Skeletal muscle tissue (tissue), 4 donors: ENCODE results near the gene C5. TPM values are rescaled to one million over a fixed set of nuclear protein-coding genes. Genes with fewer than 3 reads are reported as not detected.

ENCODE experiments used
- H3K27ac ChIP-seq: one replicate; pipeline ENCODE4 v1.7.0; 2013; ENCODE audit warnings: mild to moderate bottlenecking, low read depth, low read length, inconsistent platforms
- H3K27me3 ChIP-seq, 3 donors: one replicate each; pipeline ENCODE4 v1.7.0; 2013; ENCODE audit warnings: low read length in 3 of 3; ENCODE audit not compliant: control insufficient read depth in 3 of 3, insufficient read depth in 3 of 3
- H3K36me3 ChIP-seq, 3 donors: one replicate each; pipeline ENCODE4 v1.7.0; 2013; ENCODE audit warnings: low read length in 3 of 3; ENCODE audit not compliant: control insufficient read depth in 3 of 3, insufficient read depth in 3 of 3
- H3K4me1 ChIP-seq, 3 donors: one replicate each; pipeline ENCODE4 v1.7.0; 2013; ENCODE audit warnings: low read length in 3 of 3, mild to moderate bottlenecking in 3 of 3; ENCODE audit not compliant: control insufficient read depth in 3 of 3, insufficient read depth in 3 of 3
- H3K4me3 ChIP-seq, 3 donors: one replicate each; pipeline ENCODE4 v1.7.0; 2013; ENCODE audit warnings: low read length in 3 of 3
- H3K9ac ChIP-seq, 3 donors: one replicate each; pipeline ENCODE4 v1.7.0; 2013; ENCODE audit warnings: low read length in 3 of 3, mild to moderate bottlenecking in 3 of 3, moderate library complexity in 2 of 3, low read depth in 1 of 3
- H3K9me3 ChIP-seq, 3 donors: one replicate each; pipeline ENCODE4 v1.7.0; 2013; ENCODE audit warnings: low read length in 3 of 3; ENCODE audit not compliant: control insufficient read depth in 3 of 3
- total RNA-seq: library from RNA; depleted of rRNA; stranded (reverse); fragments of >200 nt; gene quantifications from one replicate; pipeline ENCODE4 v1.2.3, GENCODE V29; 2014
- donor health status: Osteomylitis.

Gene C5
- total RNA-seq, 1 donor from 2014 or later, result 9.9 TPM

GRCh38 chr9:120904061-120904977 is 145.8 kb downstream of the C5 start:
- H3K4me1 ChIP-seq, result no peaks in the 10 kb centered on the region
- no peak overlapping the region for H3K9ac ChIP-seq
- H3K36me3 ChIP-seq, result peaks cover 0 to 4% (median 0%) of the 10 kb centered on the region in 3 donors
- H3K27me3 ChIP-seq, result peaks cover 0 to 3% (median 0%) of the 10 kb centered on the region in 3 donors
- no peak overlapping the region for H3K4me3 ChIP-seq
- no peaks in the 10 kb centered on the region for H3K9me3 ChIP-seq
- H3K27ac ChIP-seq, result no peak overlapping the region

DNA sequence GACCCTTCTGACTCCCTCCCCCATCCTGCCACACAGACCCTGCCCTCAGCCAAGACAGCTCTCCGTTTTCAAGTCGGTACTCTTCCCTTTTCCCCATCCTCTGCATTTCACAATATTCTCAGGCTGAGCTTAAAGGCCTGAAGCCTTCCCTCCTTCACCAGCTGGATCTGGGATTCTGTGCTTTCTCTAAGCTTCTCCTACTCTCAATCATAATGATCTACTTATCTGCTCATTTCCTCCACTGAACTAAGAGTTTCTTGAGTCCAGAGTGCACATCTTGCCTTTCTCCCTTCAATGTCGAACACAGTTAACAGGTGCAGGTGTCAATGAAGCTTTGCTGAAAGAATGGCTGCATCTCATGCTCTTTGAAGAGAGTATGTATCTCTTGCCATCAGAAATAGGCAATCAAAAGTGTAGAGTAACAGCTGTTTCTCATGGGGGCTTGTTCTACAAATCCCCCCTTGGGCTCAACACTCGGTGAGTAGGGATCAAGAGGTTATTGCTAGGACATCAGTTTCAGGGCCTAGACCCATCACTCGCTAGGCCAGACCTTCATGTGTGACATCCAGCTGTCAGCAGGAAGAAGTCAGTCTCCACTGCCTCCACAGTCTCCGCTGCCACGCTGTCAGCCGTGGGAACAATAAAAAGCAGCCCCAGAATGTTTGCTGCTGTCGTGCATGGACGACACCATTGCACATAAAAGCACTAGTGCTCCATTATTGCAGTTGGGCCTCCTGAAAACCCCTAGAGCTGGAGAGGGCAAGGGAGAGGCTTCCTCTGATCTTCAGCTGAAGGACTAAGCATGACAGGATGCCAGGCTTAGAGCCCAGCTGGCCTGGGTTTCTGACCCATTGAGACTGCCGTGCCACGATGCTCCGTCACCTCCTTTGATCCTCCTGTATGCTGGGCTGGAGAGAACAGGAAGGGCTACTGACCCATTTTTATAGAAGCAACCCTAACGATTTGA is 147.2 kb downstream of the C5 start:
- no peak overlapping the region for H3K9ac ChIP-seq
- H3K9me3 ChIP-seq, result no peaks in the 10 kb centered on the region
- H3K27me3 ChIP-seq, result peaks cover 0 to 3% (median 0%) of the 10 kb centered on the region in 3 donors
- no peaks in the 10 kb centered on the region for H3K4me1 ChIP-seq
- no peak overlapping the region for H3K4me3 ChIP-seq
- H3K27ac ChIP-seq, result no peak overlapping the region
- peaks cover 0 to 4% (median 0%) of the 10 kb centered on the region in 3 donors for H3K36me3 ChIP-seq

Other genes starting within 250 kb of the C5 start
- 27.1 TPM for gene PSMD5, start 207.4 kb downstream of the C5 start, total RNA-seq
- gene PHF19, start 173.1 kb downstream of the C5 start, total RNA-seq, result 14.1 TPM
- gene TRAF1, start 123.5 kb downstream of the C5 start, total RNA-seq, result 2.1 TPM
- 8.9 TPM for gene CNTRL, start 24.7 kb upstream of the C5 start, total RNA-seq
- 25.1 TPM for gene RAB14, start 151.6 kb upstream of the C5 start, total RNA-seq
- gene GSN, start 217.9 kb upstream of the C5 start, total RNA-seq, result 342 TPM